ENCODE measurements around the gene SLC27A4. TPM values are rescaled to one million over a fixed set of nuclear protein-coding genes. Genes with fewer than 3 reads are reported as not detected.

The SLC27A4 gene
- total RNA-seq, 1 donor from 2014 or later, result 42.2 TPM

GRCh38 chr9:128310461-128310860 lies 29.9 kb upstream of the SLC27A4 start:
- no peak for TF ChIP-seq CTCF (conservative IDR thresholded peaks at IDR 0.05)
- H3K27me3 Mint-ChIP-seq, result no peaks in the 10 kb centered on the region
- DNase-seq (ENCODE audit: extremely low spot score, unreplicated experiment), result no peak
- H3K9me3 Mint-ChIP-seq, result no peaks in the 10 kb centered on the region
- no peaks in the 10 kb centered on the region for H3K4me1 Mint-ChIP-seq (ENCODE audit: unreplicated experiment)
- H3K4me3 Mint-ChIP-seq, result no peak overlapping the region
- peaks cover 4% of the 10 kb centered on the region for H3K36me3 Mint-ChIP-seq
- H3K27ac Mint-ChIP-seq, result no peak overlapping the region

- DNase-seq (ENCODE audit: extremely low spot score, unreplicated experiment), result no peak
- Mint-ChIP-seq H3K4me3 (no peak overlapping the region), H3K27me3 (no peaks in the 10 kb centered on the region), H3K27ac (no peak overlapping the region), H3K4me1 (ENCODE audit: unreplicated experiment) (no peaks in the 10 kb centered on the region), H3K36me3 (peaks cover 4% of the 10 kb centered on the region), H3K9me3 (no peaks in the 10 kb centered on the region)
- TF ChIP-seq CTCF (conservative IDR thresholded peaks at IDR 0.05), result no peak
Measured at GRCh38 chr9:128314697-128315096, 25.6 kb upstream of the SLC27A4 start.

GRCh38 chr9:128316421-128316820 lies 23.9 kb upstream of the SLC27A4 start:
- DNase-seq (ENCODE audit: extremely low spot score, unreplicated experiment), result no peak
- no peak for TF ChIP-seq CTCF (conservative IDR thresholded peaks at IDR 0.05)
- H3K9me3 Mint-ChIP-seq, result no peaks in the 10 kb centered on the region
- H3K4me3 Mint-ChIP-seq, result no peak overlapping the region
- no peaks in the 10 kb centered on the region for H3K27me3 Mint-ChIP-seq
- no peak overlapping the region for H3K27ac Mint-ChIP-seq
- H3K36me3 Mint-ChIP-seq, result peaks cover 4% of the 10 kb centered on the region
- H3K4me1 Mint-ChIP-seq (ENCODE audit: unreplicated experiment), result no peaks in the 10 kb centered on the region

GRCh38 chr9:128317629-128318028 lies 22.7 kb upstream of the SLC27A4 start:
- H3K27me3 Mint-ChIP-seq, result peaks cover 2% of the 10 kb centered on the region
- peaks cover 4% of the 10 kb centered on the region for H3K4me1 Mint-ChIP-seq (ENCODE audit: unreplicated experiment)
- H3K27ac Mint-ChIP-seq, result no peak overlapping the region

GRCh38 chr9:128321343-128321742 lies 19.0 kb upstream of the SLC27A4 start:
- DNase-seq (ENCODE audit: extremely low spot score, unreplicated experiment), result no peak
- H3K27ac Mint-ChIP-seq, result no peak overlapping the region
- H3K9me3 Mint-ChIP-seq, result no peaks in the 10 kb centered on the region
- no peak for TF ChIP-seq CTCF (conservative IDR thresholded peaks at IDR 0.05)
- peaks cover 2% of the 10 kb centered on the region for H3K27me3 Mint-ChIP-seq
- peaks cover 8% of the 10 kb centered on the region for H3K36me3 Mint-ChIP-seq
- H3K4me1 Mint-ChIP-seq (ENCODE audit: unreplicated experiment), result peaks cover 4% of the 10 kb centered on the region
- H3K4me3 Mint-ChIP-seq, result peak overlapping the region; percentile 97

More at GRCh38 chr9:128317629-128318028, 22.7 kb upstream of the SLC27A4 start:
- TF ChIP-seq CTCF (conservative IDR thresholded peaks at IDR 0.05), result no peak
- DNase-seq (ENCODE audit: extremely low spot score, unreplicated experiment), result no peak
- H3K36me3 Mint-ChIP-seq, result peaks cover 4% of the 10 kb centered on the region
- H3K4me3 Mint-ChIP-seq, result peak overlapping the region; percentile 62
- no peaks in the 10 kb centered on the region for H3K9me3 Mint-ChIP-seq

GRCh38 chr9:128321879-128322403 lies 18.4 kb upstream of the SLC27A4 start:
- H3K4me1 Mint-ChIP-seq (ENCODE audit: unreplicated experiment), result peaks cover 4% of the 10 kb centered on the region
- H3K9me3 Mint-ChIP-seq, result no peaks in the 10 kb centered on the region
- DNase-seq (ENCODE audit: extremely low spot score, unreplicated experiment), result no peak
- peaks cover 2% of the 10 kb centered on the region for H3K27me3 Mint-ChIP-seq
- no peak for TF ChIP-seq CTCF (conservative IDR thresholded peaks at IDR 0.05)
- peak overlapping the region; percentile 97 for H3K4me3 Mint-ChIP-seq
- H3K36me3 Mint-ChIP-seq, result peaks cover 8% of the 10 kb centered on the region
- H3K27ac Mint-ChIP-seq, result peak overlapping the region; percentile 98
